Keratinocyte (primary cell): ENCODE measurements around the gene CUL4A. TPM values are rescaled to one million over a fixed set of nuclear protein-coding genes. Genes with fewer than 3 reads are reported as not detected.
"Not testable (repeated sequence)": the region's sequence is repeated elsewhere in the genome, so short reads cannot be mapped to it uniquely, and the experiment has no call there.

Source experiments
- DNase-seq: peaks from one replicate; pipeline ENCODE4 v3.0.0-alpha.2; 2011; ENCODE audit warnings: low read depth, missing footprints, low spot score
- FAIRE-seq: peaks from 2 replicates; lab custom pipeline; 2011; peaks lifted over from hg19 to GRCh38; lab: Jason Lieb, UNC
- H2AFZ ChIP-seq: 2 replicates; pipeline ENCODE4 v1.6.0; 2012; ENCODE audit warnings: low read length, control low read depth, inconsistent platforms; ENCODE audit not compliant: control insufficient read depth
- H3K27ac ChIP-seq: 2 replicates; pipeline ENCODE4 v1.5.1; 2011; ENCODE audit warnings: low read length; ENCODE audit not compliant: control insufficient read depth, insufficient read depth
- H3K27me3 ChIP-seq: 3 replicates; pipeline ENCODE4 v1.6.0; 2011; ENCODE audit warnings: low read length; ENCODE audit not compliant: control insufficient read depth, insufficient read depth; ENCODE audit errors: extremely low read depth
- H3K36me3 ChIP-seq, 2 experiments: 2 replicates in 1 of 2; 3 replicates in 1 of 2; pipeline ENCODE4 v1.5.1; 2011; ENCODE audit warnings: low read length in 2 of 2, mild to moderate bottlenecking in 1 of 2; ENCODE audit not compliant: control insufficient read depth in 2 of 2, insufficient read depth in 2 of 2; ENCODE audit errors: extremely low read depth in 1 of 2
- H3K4me1 ChIP-seq: 3 replicates; pipeline ENCODE4 v1.5.1; 2011; ENCODE audit warnings: low read length; ENCODE audit not compliant: control insufficient read depth, insufficient read depth; ENCODE audit errors: extremely low read depth
- H3K4me2 ChIP-seq: 3 replicates; pipeline ENCODE4 v1.6.0; 2011; ENCODE audit warnings: low read depth, low read length; ENCODE audit not compliant: control insufficient read depth, insufficient read depth; ENCODE audit errors: extremely low read depth
- H3K4me3 ChIP-seq, 3 experiments: fragments of 200-600 bp in 1 of 3; sonication (generic) in 1 of 3; 2 replicates in 2 of 3; 3 replicates in 1 of 3; pipeline ENCODE4 v1.5.1; 2011 to 2016; ENCODE audit warnings: low read length in 3 of 3, mild to moderate bottlenecking in 3 of 3, control low read depth in 2 of 3, inconsistent platforms in 1 of 3, low read depth in 1 of 3, mixed read lengths in 1 of 3, mixed run types in 1 of 3, moderate library complexity in 1 of 3; ENCODE audit not compliant: control insufficient read depth in 2 of 3, insufficient read depth in 2 of 3; ENCODE audit errors: extremely low read depth in 1 of 3
- H3K79me2 ChIP-seq: 2 replicates; pipeline ENCODE4 v1.6.0; 2012; ENCODE audit warnings: low read length; ENCODE audit not compliant: control insufficient read depth, insufficient read depth
- H3K9ac ChIP-seq: 3 replicates; pipeline ENCODE4 v1.6.0; 2011; ENCODE audit warnings: low read length; ENCODE audit not compliant: control insufficient read depth, insufficient read depth; ENCODE audit errors: extremely low read depth
- H3K9me1 ChIP-seq: 3 replicates; pipeline ENCODE4 v1.6.0; 2011; ENCODE audit warnings: low read length; ENCODE audit not compliant: control insufficient read depth, insufficient read depth; ENCODE audit errors: extremely low read depth
- H3K9me3 ChIP-seq: 2 replicates; pipeline ENCODE4 v1.5.1; 2012; ENCODE audit warnings: low read depth, low read length; ENCODE audit not compliant: control insufficient read depth
- H4K20me1 ChIP-seq: 3 replicates; pipeline ENCODE4 v1.6.0; 2011; ENCODE audit warnings: low read length; ENCODE audit not compliant: control insufficient read depth, insufficient read depth; ENCODE audit errors: extremely low read depth
- EZH2 ChIP-seq: IDR thresholded peaks from one replicate; pipeline ENCODE4 v1.6.1; 2012; ENCODE audit warnings: inconsistent platforms, mild to moderate bottlenecking, low read length, moderate library complexity
- dilution Hi-C: fragments of 300-500 bp; cut with MboI; formaldehyde crosslinking; loops from one replicate; pipeline ENCODE4 v1.7.0; 2020; ENCODE audit warnings: low sequenced_read_pairs; ENCODE audit not compliant: extremely low pct_ligation_motif_present
- polyA plus RNA-seq, 5 experiments: library from polyadenylated mRNA; depleted of rRNA in 3 of 5; stranded (reverse) in 3 of 5; stranded (forward) in 1 of 5; unstranded in 1 of 5; fragments of >200 nt; gene quantifications; 1 replicate in 1 of 5; 2 replicates in 3 of 5; 3 replicates in 1 of 5; pipeline versions ENCODE4 v1.2.1 to v1.2.3, GENCODE V29; 2011 to 2012; ENCODE audit warnings: missing spikeins in 2 of 5, low read depth in 1 of 5, low replicate concordance in 1 of 5
- TF ChIP-seq, protein P1 (sequence below), 3 experiments: IDR thresholded peaks in 1 of 3; conservative IDR thresholded peaks in 1 of 3; optimal IDR thresholded peaks in 1 of 3; 2 replicates in 2 of 3; 3 replicates in 1 of 3; pipeline versions ENCODE3 to v1.5.1; 2011; ENCODE audit warnings: low read length in 3 of 3, mild to moderate bottlenecking in 3 of 3, moderate library complexity in 2 of 3, control low read depth in 1 of 3, inconsistent platforms in 1 of 3; ENCODE audit not compliant: insufficient read depth in 2 of 3; ENCODE audit errors: extremely low read depth in 1 of 3

CUL4A gene
- polyA plus RNA-seq, 1 donor (not counting 4 experiments of a cell fraction or from before 2014, with no cell fraction given), result 57.3 TPM

DNA sequence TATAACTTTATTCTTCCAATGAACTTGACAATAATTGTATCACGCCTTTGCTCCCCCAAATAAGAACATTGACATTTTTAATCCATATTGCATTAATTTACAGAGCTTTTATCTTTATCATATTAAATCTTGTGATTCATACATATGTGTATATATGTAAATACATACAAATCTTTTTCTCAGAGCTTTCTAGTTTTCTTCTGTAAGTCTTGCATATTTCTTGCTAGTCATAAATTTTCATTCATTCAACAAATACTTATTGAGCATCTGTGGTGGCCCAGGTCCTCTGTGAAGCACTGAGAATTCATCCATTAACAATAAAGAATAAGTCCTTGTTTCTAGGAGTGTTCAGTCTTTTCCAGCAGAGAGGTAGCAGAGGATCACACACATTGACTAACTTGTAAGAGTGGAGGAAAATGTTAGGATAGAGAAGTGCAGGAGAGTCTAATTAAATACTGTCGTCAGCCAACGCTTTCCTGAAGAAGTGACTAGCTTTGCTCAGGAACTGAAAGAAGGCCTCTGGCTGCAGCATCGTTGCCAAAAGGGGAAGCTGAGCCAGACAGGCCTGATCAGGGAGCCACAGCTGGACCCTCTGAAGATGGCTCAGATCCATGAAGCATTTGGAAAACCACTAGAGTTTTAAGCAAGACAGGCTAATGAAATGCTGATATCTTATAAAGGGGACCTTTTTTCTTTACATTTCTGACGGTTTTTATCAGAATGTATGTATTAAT is 49.1 kb downstream of the CUL4A start:
- TF ChIP-seq, protein P1, sequence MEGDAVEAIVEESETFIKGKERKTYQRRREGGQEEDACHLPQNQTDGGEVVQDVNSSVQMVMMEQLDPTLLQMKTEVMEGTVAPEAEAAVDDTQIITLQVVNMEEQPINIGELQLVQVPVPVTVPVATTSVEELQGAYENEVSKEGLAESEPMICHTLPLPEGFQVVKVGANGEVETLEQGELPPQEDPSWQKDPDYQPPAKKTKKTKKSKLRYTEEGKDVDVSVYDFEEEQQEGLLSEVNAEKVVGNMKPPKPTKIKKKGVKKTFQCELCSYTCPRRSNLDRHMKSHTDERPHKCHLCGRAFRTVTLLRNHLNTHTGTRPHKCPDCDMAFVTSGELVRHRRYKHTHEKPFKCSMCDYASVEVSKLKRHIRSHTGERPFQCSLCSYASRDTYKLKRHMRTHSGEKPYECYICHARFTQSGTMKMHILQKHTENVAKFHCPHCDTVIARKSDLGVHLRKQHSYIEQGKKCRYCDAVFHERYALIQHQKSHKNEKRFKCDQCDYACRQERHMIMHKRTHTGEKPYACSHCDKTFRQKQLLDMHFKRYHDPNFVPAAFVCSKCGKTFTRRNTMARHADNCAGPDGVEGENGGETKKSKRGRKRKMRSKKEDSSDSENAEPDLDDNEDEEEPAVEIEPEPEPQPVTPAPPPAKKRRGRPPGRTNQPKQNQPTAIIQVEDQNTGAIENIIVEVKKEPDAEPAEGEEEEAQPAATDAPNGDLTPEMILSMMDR (optimal IDR thresholded peaks at IDR 0.05 in 1 of 3, IDR thresholded peaks at IDR 0.05 in 1 of 3, conservative IDR thresholded peaks at IDR 0.05 in 1 of 3; ENCODE audit: extremely low read depth in 1 of 3, insufficient read depth in 2 of 3, low read length in 3 of 3), result no peak
- no peak for TF ChIP-seq EZH2
- Histone ChIP-seq H3K36me3 (peaks cover 23 to 41% of the 10 kb centered on the region in 2 experiments), H3K9ac (no peak overlapping the region), H3K27ac (no peak overlapping the region), H3K27me3 (no peaks in the 10 kb centered on the region), H3K4me3 (no peak overlapping the region), H3K79me2 (no peaks in the 10 kb centered on the region), H2AFZ (no peak overlapping the region), H3K9me1 (no peaks in the 10 kb centered on the region), H3K4me1 (no peaks in the 10 kb centered on the region), H3K9me3 (no peaks in the 10 kb centered on the region), H4K20me1 (no peaks in the 10 kb centered on the region), H3K4me2 (no peak overlapping the region)
- no peak for DNase-seq
- dilution Hi-C loops, result no loop called here
- no peak for FAIRE-seq

DNA sequence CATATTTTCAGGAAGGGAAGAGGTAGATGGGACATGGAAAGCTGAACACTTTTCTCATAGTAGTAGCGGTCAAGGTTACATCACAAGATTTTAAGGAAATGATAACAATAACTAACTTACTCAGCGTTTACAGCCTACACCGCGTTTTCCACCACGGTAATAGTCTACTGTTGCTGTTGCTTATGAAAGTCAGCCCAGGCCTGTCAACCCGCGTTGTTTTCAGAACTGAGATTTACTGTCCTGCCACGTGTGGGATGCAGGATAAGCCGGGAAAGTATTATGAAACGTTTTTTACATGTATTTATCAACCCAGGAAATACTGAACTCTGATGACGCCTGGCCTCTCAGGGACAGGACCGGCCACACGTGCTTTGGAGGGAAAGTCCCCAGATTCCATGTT is 51.6 kb downstream of the CUL4A start:
- H3K79me2 ChIP-seq, result no peaks in the 10 kb centered on the region
- no peaks in the 10 kb centered on the region for H4K20me1 ChIP-seq
- H3K4me1 ChIP-seq, result no peaks in the 10 kb centered on the region
- H3K9me1 ChIP-seq, result no peaks in the 10 kb centered on the region
- H3K9ac ChIP-seq, result no peak overlapping the region
- peaks cover 22 to 31% of the 10 kb centered on the region in 2 experiments for H3K36me3 ChIP-seq
- no peak overlapping the region for H3K4me2 ChIP-seq
- DNase-seq, result no peak
- no peak overlapping the region for H3K4me3 ChIP-seq
- no peak overlapping the region for H3K27ac ChIP-seq
- TF ChIP-seq, protein P1 (optimal IDR thresholded peaks at IDR 0.05 in 1 of 3, IDR thresholded peaks at IDR 0.05 in 1 of 3, conservative IDR thresholded peaks at IDR 0.05 in 1 of 3; ENCODE audit: extremely low read depth in 1 of 3, insufficient read depth in 2 of 3, low read length in 3 of 3), result no peak
- no peak for TF ChIP-seq EZH2
- dilution Hi-C loops, result no loop called here
- no peaks in the 10 kb centered on the region for H3K27me3 ChIP-seq
- H3K9me3 ChIP-seq, result no peaks in the 10 kb centered on the region
- H2AFZ ChIP-seq, result no peak overlapping the region
- no peak for FAIRE-seq

DNA sequence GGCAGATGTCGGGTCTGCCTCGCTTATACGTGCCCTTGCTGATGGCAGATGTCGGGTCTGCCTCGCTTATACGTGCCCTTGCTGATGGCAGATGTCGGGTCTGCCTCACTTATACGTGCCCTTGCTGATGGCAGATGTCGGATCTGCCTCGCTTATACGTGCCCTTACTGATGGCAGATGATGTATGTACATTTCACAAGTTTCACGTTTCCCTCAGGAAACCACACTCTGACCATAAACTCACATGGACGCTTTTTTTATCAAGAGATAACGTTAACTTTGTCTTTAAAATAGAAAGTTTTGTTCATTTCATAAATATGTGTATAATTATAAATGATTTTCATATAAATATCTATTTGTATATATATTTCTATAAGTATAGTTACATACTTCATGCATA is 53.6 kb downstream of the CUL4A start:
- DNase-seq, FAIRE-seq, H3K27me3 ChIP-seq, H3K27ac ChIP-seq, H3K9me1 ChIP-seq, H4K20me1 ChIP-seq, H3K9me3 ChIP-seq, H2AFZ ChIP-seq, H3K79me2 ChIP-seq, H3K9ac ChIP-seq, H3K4me3 ChIP-seq, H3K4me1 ChIP-seq, H3K4me2 ChIP-seq, dilution Hi-C loops: not testable (repeated sequence)
- peaks cover 18 to 27% of the 10 kb centered on the region in 2 experiments for H3K36me3 ChIP-seq
